Fibroblast of skin of left quadriceps (primary cell): ENCODE data around the gene TOMM40L.

ENCODE experiments used
- DNase-seq, 2 experiments: peaks; one replicate each; pipeline ENCODE4 v3.0.0-alpha.2; 2013; ENCODE audit warnings: low read depth in 2 of 2

Gene TOMM40L

DNA sequence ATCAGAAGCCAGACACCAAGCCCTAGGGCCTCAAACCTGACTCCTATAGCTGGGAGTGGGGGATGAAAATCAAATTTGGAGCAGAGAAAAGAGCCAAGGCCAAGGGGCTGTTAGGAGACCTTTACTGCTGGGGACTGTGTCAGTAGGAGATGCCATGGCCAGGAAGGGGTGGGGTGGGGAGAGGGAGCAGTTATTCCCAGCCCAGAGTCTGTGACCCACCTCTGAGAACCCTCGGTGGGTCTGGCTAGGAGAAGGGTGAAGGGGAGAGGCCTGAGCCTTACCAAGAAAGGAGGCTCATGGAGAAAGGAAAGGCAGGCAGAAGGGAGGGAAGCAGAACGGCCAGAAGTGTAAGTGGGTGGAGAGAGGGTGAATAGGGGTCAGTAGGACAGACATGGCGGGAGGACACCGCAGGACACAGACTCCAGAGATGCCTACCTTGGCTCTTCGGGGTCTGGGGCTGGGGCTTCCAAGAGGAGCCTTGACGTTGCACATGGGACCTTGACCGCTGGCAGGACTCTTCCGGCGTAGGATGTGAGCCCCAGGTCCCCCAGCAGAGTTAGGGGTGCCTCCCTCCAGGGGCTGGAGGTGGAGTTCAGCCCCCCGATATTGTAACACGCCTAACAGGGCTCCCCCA, 28.2 kb upstream of the TOMM40L start:
- DNase-seq, result no peak

DNA sequence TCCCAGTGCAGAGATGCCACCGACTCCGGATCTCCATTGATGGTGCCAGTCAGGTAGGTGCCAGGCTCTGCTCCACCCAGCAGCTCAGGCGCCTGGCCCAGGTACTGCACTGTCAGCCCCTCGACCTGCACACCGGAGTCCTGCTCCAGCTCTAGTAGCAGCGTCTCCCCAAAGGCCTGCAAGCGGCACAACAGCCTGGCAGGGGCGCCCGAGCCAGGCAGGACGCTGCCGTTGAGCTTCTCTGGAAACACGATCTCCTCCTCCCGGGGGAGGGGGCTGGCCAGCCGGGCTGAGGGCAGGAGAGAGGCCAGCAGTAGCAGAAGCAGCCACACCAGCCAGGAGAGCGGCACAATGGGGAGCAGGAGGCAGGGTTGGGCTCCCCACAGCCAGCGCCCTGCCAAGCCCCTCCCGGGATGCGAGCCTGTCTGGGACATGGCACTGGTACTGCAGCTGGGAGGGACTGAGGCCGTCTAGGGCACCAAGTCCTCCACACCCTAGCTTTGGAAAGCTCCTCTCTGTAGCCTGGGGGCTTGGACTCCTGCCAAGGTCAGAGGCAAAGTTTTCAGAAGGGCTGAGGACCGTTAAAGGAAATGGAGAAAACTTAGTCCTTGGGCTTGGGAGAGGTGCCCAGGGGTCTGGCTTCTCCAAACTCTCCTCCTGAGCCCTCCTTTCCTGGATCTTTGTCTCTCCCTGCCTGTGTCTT, 27.5 kb upstream of the TOMM40L start:
- no peak for DNase-seq

DNA sequence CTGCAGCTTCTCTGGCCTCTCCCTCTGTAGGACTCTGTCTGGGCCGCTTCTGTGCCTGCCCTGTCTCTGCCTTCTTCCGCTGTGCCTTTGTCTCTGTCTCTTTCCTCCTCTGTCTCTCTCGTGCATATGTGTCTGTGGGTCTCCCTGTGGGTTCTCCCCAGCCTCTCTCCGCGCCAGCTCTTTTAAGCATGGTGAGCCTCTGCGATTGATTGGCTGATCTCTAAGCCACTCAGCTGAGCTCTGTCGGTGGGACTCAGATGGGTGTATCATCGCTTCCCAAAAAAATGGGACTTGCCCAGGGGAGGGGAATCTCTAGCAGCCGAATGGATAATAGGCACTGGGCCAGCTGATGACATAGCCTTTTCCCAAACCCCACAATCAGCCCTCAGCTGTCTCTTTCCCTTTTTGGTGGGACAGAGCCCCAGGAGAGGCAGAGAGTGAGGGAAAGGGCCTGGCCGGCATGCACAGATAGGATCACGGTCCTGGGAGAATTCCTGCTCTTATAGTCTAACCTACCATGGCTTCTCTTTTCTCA, 26.9 kb upstream of the TOMM40L start, which contains the start of gene ADAMTS4:
Gene ADAMTS4 (minus strand): TSS at position 158 of the 535 bp plus-strand sequence. CDS start 427 bp downstream, outside the sequence.
- peak; percentile 90 to 91 for DNase-seq

DNA sequence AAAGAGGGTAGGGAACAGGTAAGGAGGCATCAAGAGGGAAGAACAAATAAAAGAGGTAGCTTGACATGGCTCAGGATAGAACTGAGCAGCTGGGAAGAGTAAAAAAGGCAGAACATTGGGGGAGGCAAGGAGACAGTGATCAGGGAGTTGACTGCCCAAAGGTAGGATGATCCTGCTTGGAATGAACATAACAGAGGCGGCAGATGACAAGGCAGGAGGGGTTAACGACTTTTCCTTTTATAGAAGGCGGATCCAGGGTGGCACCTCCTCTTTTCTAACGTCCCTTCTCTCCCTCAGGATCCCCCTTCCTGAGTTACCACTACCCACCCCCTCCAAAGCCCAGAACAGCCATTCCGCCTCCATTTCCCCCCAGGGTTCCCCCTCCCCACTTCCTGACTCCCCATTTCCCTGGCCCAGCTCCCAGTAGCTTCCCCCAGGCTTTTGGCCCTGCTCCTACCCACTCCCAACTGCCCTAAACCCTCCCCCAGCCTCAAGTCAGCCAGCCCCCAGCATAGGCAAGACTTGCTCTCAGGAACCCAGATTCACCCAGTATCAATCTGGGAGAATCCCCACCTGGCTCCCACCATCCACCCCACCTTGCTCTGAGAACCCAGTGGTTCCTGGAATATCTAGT, 26.2 kb upstream of the TOMM40L start:
- no peak for DNase-seq

DNA sequence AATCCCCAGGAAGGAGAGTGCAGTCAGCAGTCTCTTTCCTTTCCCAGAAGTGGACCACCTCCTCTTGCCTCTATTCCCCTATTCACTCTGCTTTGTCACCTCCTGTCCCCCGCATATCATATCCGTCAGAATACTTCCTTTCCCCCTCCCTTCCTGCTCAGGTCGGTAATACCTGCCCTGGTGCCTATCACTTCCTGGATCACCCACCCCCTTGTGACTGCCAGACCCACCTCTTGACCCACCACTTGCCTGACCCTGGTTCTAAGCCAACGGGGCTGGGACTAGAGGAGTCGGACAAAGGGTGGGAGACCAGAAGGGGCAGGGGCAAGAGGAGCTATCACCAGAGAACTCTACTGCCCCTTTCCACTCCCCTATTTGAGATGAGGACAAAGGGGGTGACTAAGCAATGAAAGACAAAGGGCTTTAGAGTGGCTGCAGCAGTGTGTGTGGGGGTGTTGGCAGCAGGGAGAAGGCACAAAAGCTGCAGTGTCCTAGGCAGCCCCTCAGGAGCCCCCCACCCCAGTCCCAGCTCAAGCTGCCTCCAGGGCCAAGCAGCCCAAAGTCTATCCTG, 25.4 kb upstream of the TOMM40L start:
- DNase-seq, result no peak

DNA sequence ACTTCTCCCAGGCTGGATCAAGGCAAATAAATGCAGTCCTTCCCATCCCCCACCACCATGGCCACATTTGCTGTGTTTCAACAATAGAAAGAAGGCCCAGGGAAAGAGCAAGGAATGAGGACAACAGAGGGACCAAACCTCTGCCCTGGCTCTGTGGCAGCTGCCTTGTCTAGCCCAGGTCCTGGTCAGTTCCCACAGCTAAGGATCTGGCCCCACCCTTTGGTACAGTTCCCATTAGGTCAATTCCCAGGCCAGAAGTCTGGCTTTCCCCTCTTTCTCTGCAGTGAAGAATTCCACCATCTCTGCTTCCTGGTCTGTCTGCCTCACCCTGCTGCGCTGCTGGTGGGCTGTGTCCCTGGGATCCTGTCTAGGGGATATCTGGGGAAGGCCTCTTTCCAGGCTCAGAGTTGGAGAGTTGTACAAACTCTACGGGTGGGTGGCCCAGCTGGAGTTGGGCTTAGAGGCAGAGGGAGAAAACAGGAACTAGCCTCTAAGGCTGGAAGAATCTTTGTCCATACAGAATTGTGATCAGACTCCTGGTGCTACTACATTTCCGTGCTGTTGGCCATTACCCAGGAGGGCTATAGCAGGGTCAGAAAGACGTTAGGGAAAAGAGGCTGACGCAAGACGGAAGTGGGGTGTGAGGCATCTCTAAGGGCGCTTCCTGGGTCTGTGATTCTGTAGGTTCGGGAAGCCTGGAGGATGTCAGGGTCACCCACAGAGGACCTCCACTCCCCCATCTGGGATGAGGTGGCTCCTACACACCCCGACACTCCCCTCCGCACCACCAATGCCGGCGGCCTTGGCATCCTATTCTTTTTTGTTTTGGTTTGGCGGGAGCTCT, 24.6 kb upstream of the TOMM40L start:
- DNase-seq, result no peak

DNA sequence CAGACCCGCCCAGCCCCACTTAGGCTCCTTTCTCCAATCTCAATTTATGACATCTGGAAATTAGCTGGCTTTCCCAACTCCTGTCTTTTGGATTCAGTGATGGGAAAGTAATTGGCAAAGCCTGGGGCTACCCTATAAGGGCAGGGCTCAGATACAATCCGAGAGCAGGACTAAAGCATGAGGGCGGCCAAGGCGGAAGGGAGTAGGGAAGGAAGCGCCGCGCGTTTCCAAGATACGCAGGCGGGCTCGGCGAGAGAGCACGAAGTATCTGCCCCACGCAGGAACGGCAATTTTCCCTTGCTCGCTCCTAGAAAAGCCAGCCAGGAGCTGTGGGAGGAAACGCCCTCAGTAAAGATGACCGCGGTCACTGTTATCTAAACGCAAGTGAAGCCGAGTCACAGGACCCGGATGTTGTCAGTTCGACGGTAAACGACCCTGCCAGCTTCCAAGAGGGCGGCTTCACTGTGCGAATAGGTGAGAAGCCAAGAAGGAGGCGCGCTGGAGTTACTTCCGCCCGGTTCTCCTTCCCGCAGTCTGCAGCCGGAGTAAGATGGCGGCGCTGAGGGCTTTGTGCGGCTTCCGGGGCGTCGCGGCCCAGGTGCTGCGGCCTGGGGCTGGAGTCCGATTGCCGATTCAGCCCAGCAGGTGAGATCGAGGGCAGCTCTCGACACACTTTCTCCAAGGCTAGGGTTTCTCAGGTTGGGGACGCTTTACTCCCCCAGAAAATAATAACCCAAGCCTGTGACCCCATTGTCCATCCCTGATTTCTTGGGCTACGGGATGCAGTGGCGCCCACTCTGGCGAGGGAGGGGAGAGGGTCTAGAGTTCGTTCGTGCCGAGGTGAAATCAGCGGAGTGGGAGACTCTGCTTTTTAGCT, 23.8 kb upstream of the TOMM40L start, which contains the start of gene NDUFS2:
Gene NDUFS2 (plus strand): TSS at position 532 of the 877 bp plus-strand sequence. CDS start 19 bp downstream, at position 551.
- DNase-seq, result peak; percentile 98

DNA sequence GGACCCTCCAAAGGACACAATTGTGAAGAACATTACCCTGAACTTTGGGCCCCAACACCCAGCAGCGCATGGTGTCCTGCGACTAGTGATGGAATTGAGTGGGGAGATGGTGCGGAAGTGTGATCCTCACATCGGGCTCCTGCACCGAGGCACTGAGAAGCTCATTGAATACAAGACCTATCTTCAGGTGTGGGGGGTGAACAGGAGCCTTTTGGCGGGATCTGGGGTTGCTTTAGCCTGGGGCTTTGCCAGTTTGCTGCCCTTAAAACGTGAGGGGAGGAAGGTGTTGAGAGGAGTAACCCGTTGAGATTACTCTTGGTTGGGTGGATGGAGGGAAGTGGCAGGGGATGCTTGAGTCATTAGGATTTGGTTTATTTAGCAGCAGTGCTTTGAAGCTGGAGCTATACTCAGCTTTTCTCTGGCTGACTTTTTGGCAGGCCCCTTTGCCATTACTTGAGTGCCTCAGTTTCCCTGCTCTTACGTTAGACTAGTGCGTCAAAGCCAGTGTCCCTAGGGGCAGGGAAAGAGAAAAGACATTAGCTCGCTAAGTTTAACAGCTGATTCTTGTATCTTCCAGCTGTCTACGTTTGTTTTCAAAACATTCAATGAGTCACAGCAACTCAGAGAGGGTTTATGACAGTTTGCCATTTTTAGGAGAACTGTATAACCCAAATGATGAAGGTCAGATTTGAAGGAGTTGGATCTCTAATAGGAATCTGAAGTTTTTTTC, 19.3 kb upstream of the TOMM40L start:
- no peak for DNase-seq

DNA sequence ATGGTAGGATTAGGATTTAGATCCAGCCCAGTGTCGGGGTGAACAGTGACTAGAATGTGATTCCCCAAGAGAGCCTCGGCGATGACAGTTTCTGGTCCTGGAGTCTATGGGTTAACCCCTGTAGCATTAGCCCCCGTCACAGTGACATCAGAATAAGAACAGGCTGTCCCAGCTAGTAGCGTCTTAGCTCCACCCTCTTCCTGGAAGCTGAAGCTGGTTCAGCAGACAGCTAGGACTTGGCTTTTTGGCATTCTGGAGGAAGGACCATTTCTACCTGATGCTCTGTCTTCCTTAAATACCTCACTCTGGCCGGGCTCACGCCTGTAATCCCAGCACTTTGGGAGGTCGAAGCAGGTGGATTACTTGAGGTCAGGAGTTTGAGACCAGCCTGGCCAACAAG, 18.7 kb upstream of the TOMM40L start:
- no peak for DNase-seq

DNA sequence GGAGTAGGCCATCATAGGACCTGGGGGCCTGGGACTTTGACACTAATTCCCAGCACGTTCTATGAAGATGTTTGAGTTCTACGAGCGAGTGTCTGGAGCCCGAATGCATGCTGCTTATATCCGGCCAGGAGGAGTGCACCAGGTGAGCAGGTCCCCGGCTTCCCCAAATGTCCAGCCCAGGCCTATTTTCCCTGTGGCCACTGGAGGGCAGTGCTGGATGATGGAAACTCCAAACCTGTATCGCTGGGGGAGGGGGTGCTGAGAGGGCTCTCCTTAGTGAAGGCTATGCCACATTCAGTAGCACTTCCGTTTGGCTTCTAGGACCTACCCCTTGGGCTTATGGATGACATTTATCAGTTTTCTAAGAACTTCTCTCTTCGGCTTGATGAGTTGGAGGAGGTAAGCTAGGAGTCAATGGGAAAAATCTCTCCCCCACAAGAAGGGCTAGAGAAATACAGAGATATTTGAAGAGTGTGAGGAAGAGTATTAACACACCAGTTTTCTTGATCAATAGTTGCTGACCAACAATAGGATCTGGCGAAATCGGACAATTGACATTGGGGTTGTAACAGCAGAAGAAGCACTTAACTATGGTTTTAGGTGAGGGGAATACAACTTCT, 16.0 kb upstream of the TOMM40L start:
- DNase-seq, result no peak

DNA sequence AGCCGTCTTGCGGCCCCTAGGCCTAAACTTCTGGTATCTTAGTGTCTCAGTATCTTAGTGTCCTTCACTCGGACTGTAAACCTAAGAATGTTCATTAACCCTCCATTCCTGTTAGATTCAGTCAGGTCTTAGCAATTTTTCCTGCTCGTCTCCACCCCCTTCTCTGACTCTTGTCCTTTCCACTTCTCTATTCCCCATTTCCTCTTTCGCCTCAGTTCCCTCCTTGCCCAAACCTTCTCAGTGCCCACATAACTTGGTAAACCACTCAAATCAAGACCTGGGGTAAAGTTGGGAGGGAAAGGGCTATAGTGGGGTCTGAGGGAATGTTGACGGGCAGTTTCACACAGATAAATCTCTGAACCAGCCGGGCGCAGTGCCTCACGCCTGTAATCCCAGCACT, 11.5 kb upstream of the TOMM40L start:
- no peak for DNase-seq

DNA sequence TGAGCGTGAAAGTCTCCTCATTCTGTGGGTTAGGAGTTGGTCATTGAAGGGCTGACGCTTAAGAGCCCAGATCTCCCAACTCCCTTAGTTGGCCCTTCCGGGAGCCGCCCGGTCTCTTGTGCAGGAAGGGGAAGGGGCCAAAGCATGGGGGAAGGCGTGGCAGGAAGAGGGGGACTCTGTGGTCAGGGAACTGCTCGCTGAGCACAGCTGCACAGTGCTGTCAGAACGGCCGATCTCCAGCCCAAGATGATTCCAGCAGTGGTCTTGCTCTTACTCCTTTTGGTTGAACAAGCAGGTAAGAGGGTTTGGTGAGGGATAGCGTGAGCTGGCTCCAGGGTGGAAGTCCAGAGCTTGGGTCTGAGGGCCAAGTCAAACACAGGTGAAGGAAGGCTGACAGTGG, 10.8 kb upstream of the TOMM40L start, which contains the start of gene FCER1G:
Gene FCER1G (plus strand): TSS at position 220 of the 400 bp plus-strand sequence. CDS start 27 bp downstream, at position 247.
- DNase-seq, result no peak

DNA sequence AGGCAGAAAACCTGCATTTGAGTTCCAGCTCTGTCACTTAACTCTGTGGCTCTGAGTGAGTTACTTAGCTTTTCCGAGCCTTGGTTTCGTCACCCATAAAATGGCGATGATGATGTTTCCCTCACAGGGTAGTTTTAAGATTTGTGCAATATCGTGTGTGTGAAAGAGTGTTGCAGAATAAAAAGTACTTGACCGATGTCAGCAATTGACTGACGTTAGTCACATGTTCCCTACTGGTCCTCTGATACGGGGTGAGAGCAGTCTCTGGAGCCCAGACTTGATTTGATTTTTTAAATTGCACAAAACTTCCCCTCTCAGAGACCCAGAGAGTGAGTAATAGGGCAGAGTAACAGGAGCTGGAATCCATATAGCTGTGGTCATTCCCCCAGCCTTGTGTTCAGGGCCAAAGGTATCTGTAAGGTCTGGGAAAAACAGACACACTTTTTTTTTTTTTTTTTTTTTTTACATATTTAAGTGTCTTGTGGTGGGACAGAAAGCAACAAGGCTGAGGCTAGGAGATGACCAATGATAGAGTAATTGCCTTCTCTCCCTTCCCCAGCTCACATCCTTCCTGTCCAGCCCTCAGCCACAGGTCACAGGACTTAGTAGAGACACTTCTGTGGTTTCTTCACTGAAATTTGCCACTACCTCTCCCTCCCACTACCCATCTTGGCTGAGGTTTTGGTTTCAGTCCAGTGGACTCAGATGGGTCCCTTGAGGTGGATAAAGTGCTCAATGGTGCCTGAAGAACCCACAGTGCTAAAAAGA, 8.7 kb upstream of the TOMM40L start:
- no peak for DNase-seq

DNA sequence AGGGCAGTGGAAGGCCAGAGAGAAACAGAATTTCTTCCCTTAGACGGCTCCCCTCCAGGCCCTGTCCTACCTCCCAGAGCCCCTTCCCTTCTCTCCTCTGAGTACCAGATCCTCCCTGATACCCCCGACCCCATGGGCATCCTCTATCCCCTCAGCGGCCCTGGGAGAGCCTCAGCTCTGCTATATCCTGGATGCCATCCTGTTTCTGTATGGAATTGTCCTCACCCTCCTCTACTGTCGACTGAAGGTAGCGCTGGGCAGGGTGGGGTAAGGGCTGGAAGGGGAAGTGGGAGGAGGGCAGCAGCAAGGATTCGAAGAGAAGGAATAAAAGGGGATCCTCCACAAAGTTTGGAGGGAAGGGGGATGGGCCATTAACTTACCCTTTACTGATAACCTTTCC, 8.0 kb upstream of the TOMM40L start:
- DNase-seq, result no peak

DNA sequence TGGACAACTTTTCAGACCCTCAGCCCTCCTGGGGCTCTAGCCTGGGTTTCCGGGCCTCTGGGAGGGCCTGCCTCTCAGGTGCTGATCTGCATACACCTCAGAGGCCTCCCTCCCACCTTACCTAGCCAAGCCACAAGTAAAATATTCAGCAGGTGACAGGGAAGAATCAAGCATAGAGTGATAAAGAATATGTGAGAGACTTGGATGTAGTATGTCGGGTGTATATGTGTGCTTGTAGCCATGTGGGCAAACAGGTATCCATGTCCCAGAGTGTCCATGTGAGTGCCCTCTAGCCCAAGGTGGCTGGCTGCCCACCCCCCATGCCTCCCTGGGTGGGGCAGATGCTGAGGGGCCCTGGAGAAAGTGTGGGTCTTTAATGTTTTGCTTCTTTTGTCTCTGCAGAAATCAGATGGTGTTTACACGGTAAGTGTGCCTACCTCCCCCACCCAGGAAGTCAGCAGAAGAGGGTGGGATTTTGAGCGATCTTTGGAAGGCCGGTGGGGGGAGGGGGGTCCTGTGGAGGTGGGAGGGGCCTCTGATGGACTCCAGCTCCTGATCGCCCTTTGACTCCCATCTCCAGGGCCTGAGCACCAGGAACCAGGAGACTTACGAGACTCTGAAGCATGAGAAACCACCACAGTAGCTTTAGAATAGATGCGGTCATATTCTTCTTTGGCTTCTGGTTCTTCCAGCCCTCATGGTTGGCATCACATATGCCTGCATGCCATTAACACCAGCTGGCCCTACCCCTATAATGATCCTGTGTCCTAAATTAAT, 7.4 kb upstream of the TOMM40L start:
- DNase-seq, result no peak

DNA sequence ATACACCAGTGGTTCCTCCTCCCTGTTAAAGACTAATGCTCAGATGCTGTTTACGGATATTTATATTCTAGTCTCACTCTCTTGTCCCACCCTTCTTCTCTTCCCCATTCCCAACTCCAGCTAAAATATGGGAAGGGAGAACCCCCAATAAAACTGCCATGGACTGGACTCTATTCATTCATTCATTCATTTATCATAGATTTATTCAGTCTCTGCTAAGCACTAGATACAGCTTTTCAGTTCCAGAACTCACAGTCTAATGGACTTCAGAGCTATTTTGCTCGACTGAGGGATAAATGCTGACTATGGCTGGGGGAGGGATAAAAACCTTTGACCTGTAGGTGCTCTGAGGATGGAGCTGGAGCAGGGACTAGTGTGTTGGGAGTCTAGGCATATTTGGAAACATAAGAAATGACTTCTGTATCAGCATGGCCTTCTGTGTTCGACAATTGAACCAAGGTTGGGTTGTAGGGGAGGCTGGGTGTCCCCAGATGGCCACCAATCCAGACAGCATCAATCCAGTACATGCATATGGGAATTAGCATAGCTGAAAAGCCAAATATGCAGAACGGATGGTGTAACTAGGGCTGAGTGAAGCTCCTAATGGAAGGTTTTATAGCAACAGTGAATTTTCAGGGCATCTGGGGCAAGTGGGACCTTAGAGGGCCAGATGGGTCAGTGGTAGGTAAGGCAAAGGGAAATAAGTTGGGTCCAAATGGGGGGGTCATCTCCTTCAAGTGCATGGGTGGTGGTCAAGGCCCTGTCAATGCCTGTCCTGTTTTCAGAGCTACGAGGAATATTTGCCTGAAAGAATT, 6.6 kb upstream of the TOMM40L start:
- DNase-seq, result no peak

DNA sequence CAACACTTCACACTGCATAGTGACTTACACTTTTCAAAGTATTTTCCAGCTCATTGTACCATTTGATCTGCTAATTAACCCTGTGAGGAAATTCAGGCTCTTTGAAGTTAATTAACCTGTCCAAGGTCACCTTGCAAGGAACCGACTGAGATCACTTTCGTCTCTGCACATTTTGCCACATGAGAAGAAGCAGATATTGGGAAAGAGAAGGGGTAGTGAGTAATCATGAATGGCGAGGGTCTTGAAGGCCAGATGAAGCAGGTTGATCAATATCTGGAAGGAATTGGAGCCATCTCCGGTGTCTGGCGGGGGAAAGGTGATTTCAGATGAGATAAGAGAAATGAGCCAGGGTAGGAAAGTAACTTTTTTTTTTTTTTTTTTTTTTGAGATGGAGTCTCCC, 5.9 kb upstream of the TOMM40L start:
- DNase-seq, result no peak
